ENCODE results near the gene KCNN2.

KCNN2 gene

GRCh38 chr5:114500756-114501155 lies 138.9 kb downstream of the KCNN2 start:
- Mint-ChIP-seq H3K9me3 (no peaks in the 10 kb centered on the region), H3K4me3 (no peak overlapping the region), H3K27ac (no peak overlapping the region), H3K27me3 (no peaks in the 10 kb centered on the region), H3K36me3 (no peaks in the 10 kb centered on the region), H3K4me1 (no peaks in the 10 kb centered on the region)

- Mint-ChIP-seq H3K27ac (no peak overlapping the region), H3K36me3 (no peaks in the 10 kb centered on the region), H3K4me3 (no peak overlapping the region), H3K27me3 (no peaks in the 10 kb centered on the region), H3K4me1 (no peaks in the 10 kb centered on the region), H3K9me3 (no peaks in the 10 kb centered on the region)
Observed at GRCh38 chr5:114504560-114504959, 142.7 kb downstream of the KCNN2 start.

- no peaks in the 10 kb centered on the region for H3K36me3 Mint-ChIP-seq
- no peaks in the 10 kb centered on the region for H3K9me3 Mint-ChIP-seq
- H3K27me3 Mint-ChIP-seq, result no peaks in the 10 kb centered on the region
- no peak overlapping the region for H3K27ac Mint-ChIP-seq
- no peak overlapping the region for H3K4me3 Mint-ChIP-seq
- H3K4me1 Mint-ChIP-seq, result no peaks in the 10 kb centered on the region
Observed at GRCh38 chr5:114524221-114524620, 162.4 kb downstream of the KCNN2 start.

GRCh38 chr5:114544561-114544960 lies 182.7 kb downstream of the KCNN2 start:
- H3K27ac Mint-ChIP-seq, result no peak overlapping the region
- no peak overlapping the region for H3K4me3 Mint-ChIP-seq
- no peaks in the 10 kb centered on the region for H3K36me3 Mint-ChIP-seq
- no peaks in the 10 kb centered on the region for H3K27me3 Mint-ChIP-seq
- H3K9me3 Mint-ChIP-seq, result no peaks in the 10 kb centered on the region
- H3K4me1 Mint-ChIP-seq, result no peaks in the 10 kb centered on the region

Data from activated naive CD4-positive, alpha-beta T cell treated with anti-CD3 and anti-CD28 coated beads, Interleukin-2, amount 50 U/mL, for 24 hours (primary cell).